Stimulated activated CD8-positive, alpha-beta memory T cell treated with anti-CD3 and anti-CD28 coated beads, Interleukin-12 subunit alpha, Interleukin-12 subunit beta, amount 100 ng/mL, for 1 hour (primary cell): ENCODE results near the gene CIAPIN1.

Experiments used
- DNase-seq: peaks from one replicate; pipeline ENCODE4 v3.0.0-alpha.2; 2020; ENCODE audit warnings: low read depth

Gene CIAPIN1

DNA sequence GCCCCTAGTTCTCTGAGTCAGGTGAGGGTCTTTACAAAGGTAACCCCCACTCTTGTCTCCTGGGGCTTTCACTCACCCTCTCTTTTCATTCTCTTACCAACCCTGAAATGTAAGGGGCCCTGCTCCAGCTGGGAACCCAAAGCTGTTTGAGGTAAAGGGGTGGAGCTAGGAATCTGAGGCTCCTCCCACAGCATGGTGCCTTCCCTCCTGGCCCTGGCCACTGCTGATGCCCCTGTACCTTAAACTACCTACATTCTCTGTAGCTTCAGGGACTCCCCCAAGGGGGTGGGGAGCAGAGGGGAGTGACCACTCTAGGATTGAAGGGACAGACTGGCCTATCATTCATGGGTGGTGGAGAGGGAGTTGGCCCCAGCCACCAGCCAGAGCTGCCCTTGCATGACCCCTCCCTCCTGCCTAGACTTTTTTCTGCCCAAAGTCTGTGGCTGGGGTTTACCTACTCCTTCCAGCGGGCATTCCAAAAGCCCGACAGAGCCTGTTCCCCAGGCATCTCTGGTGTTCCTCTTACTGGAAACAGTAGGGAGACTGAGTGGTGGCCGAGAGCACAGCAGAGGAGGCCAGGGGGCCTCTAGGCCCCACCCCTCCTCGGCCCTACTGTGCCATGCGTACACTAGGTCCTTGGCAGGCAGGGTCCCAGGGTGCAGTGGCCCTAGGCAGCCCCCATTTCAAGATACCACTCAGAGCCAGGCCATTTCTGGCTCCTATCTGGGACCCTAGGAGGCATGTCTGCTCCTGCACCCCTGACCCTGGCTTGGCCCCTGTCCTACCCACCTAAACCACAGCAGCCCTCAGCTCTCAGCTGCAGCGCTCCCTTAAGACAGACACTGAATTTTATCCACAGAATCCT lies 29.6 kb upstream of the CIAPIN1 start:
- DNase-seq: no peak

DNA sequence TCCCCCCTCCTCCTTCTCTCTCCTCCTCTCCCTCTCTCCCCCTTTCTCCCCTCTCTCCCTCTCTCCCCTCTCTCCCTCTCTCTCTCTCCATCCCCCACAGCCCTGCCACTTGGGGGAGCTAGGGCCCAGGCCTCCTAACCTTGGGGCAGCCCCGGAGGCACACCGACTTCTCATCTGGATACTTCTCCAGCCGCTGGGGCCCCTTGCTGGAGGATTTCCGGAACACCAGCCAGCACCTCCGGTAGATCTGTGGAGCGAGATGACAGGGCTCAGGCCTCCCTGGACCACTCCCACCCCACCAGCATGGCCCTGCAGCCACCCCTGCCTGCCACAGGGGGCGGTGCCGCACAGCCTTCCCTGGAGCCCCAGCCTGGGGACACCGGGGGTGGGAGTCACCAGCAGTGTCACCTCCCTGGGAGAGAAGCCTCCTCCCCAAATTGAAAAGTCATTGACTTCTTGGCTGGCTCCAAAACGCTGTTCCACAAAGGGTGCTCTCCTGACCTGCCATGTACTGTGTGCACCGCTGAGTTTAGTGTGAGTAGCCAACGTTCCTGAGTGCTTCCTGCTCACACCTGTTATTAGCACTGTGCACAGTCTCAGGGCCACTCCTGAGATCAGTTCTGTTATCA lies 28.6 kb upstream of the CIAPIN1 start:
- peak; percentile 25 for DNase-seq

DNA sequence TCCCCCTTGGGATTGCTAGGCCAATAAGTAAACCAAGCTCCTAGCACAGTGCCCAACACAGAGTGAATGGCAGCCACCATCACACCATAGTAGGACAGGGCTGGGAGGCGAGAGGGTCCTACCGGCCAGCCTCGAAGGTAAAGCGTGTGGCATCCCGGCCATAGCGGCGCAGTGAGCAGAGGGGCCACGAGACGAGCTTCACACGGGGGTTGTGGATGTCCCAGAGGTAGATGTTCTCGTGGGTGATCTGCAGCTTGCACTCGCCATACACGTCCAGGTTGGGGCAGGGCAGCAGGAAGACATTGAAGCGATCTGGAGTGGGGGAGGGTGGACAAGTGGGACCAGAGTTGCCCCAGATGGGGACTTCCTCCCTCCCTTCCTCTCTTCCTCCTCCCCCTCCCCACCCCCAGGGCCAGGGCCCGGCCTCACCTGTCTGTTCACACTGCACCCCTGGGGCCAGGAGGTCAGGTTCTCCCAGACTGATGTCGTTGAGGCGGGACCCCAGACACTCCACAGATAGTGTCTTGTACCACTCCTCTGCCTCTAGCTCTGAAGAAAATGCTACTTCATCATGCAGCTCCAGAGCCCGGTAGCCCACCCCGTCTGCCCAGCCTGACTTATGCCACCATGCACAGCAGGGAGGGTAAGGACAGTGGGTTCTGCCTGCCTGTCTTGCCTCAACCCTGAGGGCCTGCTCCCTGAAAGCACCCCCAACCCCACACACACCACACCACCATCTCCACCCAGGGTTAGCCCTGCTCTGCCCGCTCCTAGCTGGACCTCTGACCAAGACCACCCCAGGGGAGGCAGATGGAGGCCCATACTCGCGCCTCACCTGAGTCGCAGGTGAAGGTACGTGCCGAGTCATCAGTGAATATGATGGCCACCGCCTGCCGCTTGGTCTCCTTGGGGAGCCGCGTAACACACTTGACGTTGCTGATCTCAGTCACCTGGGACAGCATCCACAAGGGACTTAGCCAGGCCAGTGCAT lies 27.8 kb upstream of the CIAPIN1 start:
- no peak for DNase-seq

DNA sequence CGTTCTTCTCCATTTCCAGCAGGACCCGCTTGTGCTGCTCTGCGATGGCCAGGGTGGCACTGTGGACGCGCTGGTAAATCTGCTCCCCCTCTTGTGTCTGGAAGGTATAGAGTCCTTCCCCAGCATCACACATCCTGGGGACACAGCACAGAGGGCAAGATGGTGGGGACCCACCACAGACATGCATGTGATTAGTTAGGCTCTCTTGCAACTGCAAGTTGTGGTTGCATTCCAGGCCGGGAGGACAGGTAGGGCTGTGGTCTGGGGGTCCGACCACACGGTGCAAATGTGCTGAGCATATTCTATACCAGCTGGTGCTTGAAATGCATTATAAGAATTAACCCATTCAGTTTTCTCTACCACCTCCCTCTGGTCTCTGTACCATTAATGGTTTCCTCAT lies 26.7 kb upstream of the CIAPIN1 start:
- no peak for DNase-seq

DNA sequence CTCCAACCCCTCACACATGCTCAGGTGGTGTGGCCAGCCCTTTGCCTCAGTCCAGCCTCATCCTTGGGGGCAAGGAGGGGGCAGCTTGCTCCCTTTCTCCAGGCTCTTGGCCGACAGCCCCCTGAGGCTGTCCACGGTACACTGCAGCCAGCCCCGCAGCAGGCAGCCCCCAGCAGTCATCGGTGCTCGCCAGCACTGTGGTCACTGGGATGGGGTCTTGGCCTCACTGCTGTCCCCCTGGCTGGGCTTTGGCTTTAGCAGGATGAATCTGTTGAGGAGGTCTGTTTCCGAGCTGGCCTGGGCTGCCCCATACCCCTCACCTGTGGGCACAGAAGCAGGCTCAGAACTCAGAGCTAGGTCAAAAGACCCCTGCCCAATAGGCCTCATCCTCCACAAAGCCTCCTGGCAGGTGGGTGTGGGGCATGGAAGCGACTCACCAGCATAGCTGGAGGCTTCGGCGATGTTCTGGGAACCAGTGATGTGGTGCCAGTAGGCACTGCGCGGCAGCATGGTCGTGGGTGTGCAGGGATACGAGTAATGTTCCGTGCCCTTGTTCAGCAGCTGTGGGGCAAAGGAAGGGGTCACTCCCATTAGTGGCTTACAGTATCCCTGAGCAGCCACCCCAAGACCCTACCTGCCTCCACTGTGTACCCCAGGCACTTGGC lies 26.1 kb upstream of the CIAPIN1 start:
- DNase-seq: no peak

DNA sequence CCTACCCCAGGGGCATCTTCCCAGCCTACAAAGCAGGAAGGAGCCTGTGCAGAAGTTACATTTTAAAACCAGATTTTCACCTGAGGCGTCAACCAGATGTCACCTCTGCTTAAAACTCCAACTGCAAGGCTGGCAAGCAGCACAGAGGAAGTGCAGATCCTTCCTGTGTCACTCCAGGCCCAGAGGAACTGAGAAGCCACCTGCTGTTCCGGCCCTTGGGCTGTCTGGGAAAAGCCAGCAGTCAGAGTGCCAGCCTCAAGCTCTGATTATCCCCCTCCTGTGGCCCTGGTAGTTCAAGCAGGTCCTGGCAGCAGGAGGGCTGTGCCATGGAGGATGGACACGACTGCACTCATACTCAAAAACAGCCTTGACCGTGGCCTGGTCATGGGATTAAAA lies 25.5 kb upstream of the CIAPIN1 start:
- DNase-seq: no peak

DNA sequence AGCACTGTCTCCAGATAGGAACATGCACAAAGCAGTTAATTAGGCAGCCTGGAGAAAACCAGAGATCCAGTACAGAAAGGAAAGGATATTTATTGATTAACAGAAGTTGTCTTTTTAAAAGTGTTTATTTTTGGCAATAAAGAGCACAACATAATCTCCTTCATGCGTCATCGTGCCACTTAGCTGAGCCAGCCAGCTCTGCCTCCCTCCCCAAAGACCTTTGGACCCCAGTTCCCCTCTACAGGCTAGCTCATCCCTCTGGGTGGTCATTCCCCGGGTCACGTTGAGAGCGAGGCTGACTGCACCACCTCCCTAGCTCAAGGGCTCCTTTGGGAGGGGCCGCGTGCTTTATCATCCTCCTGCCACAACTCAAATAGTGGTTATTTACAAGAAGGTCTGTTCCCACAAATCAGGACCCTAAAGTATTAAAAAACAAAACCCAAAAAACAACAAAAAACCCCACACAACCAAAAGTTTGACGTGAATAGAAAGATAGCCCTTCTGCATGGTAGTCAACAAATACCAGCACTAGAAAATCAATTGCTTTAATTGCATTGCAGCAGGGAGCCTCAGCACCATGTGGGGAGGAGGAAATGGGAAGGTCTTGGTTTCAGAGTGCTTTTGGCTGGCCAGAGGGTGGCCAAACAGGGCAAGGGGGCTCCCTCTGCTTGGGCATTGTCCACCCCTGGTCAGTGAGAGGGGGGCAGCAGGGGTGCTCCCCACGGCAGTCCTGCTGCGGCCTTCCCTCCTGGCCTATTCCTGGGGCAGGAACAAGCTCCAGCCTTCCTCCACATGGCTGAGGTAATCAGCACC lies 24.9 kb upstream of the CIAPIN1 start:
- no peak for DNase-seq

DNA sequence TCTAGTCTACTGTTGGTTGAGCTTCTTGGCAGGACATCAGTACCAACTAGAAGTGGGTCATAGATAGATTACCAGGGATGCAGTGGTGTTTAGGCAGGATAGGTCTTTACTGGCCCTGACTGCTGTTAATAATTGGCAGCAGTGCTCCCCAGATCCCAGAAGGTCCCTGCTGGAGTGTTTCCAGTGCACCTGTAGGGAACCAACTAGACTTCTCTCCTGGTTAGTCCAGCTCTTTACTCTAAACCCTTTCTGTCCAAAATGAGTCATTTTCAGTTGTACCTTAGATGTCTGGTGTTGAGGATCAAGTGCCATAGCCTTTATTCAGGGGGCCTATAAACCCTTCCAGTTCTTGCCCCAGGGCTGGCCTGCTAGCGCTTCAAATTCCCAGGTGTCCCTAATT lies 24.0 kb upstream of the CIAPIN1 start:
- no peak for DNase-seq

DNA sequence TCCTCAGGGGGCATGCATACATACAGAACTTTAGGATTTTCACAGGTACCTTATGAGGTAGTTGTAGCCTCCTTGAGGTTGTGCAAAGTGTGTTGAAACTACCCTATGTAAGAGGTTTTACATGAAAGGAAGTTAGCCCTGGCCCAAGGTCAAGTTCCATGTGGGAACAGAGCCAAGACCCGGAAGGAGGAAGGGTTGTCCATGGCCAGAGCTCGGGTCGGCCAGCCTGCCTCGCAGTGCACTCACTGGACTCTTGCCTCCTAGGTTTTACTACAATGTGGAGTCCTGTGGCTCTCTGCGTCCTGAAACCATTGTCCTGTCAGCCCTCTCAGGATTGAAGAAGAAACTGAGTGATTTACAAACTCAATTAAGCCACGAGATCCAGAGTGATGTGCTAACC lies 23.5 kb upstream of the CIAPIN1 start:
- DNase-seq: no peak

DNA sequence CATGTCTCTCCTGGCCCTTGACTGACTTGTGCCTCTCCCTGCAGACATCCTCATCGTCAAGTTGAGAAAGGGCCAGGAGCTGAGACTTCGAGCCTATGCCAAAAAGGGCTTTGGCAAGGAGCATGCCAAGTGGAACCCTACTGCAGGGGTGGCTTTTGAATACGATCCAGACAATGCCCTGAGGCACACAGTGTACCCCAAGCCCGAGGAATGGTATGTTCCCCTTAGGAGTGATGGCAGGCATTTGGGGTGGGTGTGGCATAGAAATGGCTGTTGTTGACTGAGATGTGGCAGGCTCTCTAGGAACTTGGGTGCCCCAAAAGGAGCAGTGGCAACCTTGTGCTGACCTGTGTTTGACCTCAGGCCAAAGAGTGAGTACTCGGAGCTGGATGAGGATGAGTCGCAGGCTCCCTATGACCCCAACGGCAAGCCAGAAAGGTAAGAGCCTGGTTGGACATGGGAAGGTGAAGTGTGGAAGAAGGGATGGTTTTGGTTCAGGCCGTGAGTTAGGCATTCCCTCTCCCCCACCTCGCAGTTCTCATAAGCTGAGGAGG lies 22.8 kb upstream of the CIAPIN1 start:
- DNase-seq: no peak

DNA sequence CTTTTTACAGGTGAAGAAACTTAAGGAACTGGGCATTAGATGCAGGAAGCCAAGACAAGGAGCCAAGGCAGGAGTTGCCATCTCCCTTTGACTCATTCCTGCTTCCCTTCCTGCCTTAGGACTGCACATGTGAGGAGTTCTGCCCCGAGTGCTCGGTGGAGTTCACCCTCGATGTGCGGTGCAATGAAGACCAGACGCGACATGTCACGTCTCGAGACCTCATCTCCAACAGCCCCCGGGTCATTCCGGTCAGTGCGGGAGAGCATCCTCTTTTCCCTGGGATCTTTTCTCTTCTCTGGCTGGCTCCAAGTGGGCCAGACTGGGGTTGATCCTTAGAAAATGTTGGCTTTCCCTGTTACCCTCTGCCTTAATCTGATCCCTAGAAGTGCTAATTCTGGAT lies 21.9 kb upstream of the CIAPIN1 start:
- no peak for DNase-seq

DNA sequence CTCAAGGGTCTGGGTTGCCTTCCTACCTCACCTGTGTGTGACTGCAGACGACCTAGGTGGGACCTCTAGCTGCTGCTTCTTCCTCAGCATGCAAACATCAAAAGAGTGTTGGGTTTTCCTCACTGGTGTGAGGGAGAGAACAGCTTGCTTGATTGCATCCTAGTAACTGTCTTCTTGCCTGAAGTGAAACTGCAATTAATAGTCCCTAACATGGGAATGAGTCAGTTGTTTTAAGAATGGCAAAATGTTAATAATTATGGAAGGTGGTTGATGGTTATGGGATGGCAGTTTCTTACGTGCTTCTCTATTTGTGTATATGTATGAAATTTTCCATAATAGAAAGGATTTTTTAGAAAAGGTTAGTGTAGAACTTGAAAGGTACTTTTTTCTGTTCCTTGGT lies 21.2 kb upstream of the CIAPIN1 start:
- DNase-seq: no peak

DNA sequence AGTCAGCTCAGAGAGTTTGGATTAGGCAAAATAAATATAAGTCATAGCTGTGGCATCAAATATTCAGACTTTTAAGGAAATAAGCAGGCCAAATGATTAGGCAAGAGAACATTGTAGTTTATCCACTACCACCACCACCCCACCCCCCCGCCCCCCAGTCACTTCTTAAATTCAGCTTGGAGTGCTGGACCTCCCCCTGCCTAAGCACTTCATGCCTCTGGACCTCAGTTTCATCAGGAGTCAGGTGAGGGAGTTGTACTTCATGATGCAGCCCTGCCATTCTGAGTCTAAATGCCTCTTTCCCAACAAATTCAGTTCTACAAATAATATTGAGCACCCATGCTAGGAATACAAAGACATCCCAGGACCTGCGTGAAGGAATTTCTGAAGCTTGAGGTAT lies 17.3 kb upstream of the CIAPIN1 start:
- DNase-seq: no peak

DNA sequence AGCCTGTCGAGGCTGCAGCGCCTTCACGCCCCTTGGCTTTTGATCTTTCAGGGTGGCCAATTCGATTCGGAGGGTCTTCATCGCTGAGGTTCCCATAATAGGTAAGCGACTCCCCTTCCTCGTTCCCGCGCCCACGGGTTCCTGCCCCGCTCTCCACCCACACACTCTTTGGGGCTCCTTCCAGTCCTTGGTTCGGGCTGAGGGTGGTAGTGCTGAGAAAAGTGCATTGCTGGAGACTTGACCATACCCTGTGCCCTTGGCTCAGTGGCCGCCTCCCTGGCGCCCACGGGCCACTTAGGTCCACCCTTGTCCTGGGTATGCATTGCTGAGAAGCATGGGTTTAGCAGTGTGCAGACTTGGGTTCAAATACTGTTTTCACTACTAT lies 15.8 kb upstream of the CIAPIN1 start:
- no peak for DNase-seq

DNA sequence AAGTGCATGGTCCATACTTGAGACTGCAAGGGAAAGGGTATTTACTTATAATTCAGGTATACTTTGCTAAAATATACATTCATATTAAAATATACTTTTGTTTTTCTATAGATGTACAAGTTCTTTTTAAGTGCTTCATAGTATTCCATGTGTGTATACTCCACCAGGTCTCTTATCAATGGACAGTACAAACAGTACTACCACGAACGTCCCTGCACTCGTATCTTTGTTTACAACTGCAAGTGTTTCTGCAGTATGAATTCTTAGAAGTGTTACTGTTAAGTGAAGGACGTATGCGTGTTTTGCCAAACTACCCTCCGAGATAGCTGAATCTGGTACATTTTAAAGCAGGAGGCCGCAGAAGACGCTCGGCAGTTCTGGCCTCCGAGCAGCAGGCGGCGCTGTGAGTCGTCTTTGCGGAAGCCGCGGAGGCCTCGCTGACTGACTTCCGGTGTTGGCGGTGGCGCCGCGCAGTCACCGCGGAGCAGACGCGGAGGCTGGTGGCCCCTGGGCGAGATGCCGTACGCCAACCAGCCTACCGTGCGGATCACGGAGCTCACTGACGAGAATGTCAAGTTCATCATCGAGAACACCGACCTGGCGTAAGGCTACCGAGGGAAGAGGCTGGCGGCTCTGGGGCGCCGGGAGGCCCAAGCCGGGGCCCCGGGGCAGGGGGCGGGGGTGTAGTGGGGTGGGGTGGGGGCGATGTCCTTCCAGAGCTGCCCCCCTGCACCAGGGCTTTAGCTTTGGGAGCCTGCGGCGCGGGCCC lies 15.2 kb upstream of the CIAPIN1 start, which contains the start of gene POLR2C:
POLR2C (plus strand) TSS at position 471 of the 769 bp plus-strand sequence; CDS start at position 517, 46 bp downstream.
- peak; percentile 91 for DNase-seq

DNA sequence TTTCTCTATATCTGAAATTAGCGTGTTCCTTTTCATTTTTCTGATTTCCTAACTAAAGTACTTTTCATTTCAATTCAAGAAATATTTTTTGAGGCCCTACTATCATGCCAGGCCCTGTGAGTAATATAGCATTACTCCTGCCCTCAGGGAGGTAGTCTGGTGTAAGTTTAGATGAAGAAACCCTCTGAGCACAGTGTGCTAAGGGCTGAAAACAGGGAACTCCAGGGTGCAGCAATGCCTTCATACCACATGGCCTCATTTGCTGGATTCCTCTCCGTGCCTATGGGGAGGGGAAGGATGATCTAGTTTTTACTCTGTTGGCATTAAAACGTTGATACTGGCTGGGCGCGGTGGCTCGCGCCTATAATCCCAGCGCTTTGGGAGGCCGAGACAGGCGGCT lies 4.8 kb upstream of the CIAPIN1 start:
- DNase-seq: no peak

DNA sequence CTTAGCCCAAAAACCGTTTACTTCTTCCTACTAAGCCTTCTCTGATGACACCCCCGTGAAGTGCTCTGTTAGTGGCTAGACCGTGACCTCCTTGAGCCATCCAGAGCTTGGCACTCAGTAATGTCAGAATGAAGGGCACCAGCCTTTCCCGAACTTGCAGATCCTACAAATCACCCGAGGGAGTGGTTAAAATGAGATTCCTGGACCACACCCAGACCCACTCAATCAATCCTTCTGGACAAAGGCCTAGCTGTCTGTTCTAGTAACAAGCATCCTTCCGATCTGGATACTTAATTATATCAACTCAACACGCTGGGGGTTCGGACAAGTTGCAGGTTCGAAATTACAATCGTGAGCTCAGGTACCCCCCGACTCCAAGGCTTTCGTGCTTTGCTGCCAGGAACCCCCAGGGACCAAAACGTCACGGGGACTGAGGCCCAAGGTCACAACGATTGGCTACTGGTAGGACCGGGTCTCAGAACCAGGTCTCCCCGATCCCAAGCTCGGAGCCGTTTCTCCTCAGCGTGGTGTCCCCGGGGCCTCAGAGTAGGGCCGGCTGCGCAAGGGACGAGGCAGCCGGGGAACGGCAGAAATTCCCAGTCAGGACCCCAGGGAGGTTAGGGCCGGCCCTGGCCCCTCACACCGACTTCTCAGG lies 527 bp downstream of the CIAPIN1 start:
- DNase-seq: no peak

DNA sequence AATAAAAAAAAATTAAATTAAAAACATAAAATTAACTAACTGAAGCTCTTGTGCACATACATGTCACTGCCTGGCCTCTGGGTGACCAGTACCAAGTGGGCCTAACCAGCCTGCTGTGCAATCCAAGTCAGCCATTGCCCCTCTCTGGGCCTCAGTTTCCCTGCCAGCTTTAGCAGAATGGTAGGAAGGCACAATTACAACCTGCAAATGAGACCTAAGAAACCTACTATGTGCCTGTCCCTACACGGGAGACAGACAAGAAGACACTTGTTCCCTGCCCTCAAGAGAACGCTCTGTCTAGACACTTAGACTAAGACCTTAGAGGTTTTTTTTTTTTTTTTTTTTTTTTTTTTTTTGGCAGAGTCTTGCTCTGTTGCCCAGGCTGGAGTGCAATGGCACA lies 1.7 kb downstream of the CIAPIN1 start:
- no peak for DNase-seq

DNA sequence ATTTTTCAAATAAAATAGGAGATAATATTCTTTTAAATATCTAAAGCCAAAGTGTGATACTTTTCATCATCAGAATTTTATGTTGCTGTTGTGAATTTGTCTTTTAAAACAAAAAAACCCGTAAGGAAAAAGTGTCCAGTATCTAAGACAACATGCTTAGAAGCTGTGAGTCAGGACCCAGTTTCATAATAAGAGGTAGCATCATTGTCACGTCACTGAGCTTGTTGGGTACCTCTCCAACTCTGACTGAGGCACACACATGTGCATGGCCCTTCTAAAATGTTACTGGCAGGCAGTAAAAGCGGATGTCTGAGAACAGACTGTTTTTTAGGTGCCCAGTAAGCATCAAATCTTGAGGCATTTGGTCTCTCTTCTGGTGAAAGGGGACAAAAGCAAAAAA lies 2.5 kb downstream of the CIAPIN1 start:
- DNase-seq: no peak
